Stimulated activated naive CD8-positive, alpha-beta T cell treated with anti-CD3 and anti-CD28 coated beads, Interleukin-15, Interleukin-2, amounts not matched to agents 100 ng/mL and 50 ng/mL, for 24 hours (primary cell): ENCODE measurements around the gene SHCBP1L.

Experiments used
- H3K27ac Mint-ChIP-seq: one replicate; pipeline ENCODE4 v1.8.0; 2021; ENCODE audit warnings: mild to moderate bottlenecking, mixed read lengths
- H3K27me3 Mint-ChIP-seq: one replicate; pipeline ENCODE4 v1.8.0; 2021; ENCODE audit warnings: mixed read lengths
- H3K36me3 Mint-ChIP-seq: one replicate; pipeline ENCODE4 v1.8.0; 2021; ENCODE audit warnings: low read depth, mixed read lengths
- H3K4me1 Mint-ChIP-seq: one replicate; pipeline ENCODE4 v1.8.0; 2021; ENCODE audit warnings: low read depth, mixed read lengths
- H3K4me3 Mint-ChIP-seq: one replicate; pipeline ENCODE4 v1.8.0; 2021; ENCODE audit warnings: mild to moderate bottlenecking, mixed read lengths
- H3K9me3 Mint-ChIP-seq: one replicate; pipeline ENCODE4 v1.8.0; 2021; ENCODE audit warnings: mixed read lengths

Gene SHCBP1L

DNA sequence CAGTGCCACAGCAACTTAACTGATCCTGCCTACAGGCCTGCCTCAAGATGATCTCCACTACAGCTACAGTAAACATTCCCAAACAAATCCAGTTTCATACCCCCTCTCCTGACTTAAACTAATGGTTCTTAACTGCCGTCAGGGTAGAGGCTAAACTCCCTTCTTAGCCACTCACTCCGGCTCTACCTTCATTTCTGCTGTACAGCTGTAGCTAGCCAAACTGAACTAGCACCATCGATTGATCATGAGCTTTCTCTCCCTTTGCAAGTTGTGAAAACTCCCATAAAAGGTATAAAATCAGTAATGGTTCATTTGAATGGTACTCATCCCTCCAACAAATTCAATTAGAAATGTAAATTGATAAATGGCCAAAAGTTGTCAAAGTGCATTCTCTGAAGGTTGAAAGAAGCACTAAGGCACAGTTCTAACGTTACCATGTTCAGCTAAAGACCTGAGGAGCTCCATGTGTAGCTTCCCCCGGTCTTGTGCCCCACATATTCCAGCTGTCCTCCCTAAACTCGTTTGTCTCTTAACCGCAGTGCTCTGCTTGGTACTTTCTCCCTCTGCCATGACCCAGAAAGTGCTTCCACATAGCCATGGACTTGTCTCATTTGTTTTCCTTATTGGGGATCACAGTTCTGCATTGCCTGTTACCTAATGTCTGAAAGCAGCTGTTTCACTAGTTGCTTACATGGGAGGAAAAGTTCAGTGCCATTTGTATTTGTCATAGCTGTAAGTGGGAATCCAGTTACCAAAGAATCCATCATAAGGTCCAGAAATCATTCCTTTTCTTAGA lies 64.0 kb downstream of the SHCBP1L start:
- H3K36me3 Mint-ChIP-seq, result peaks cover 68% of the 10 kb centered on the region
- H3K27me3 Mint-ChIP-seq, result no peaks in the 10 kb centered on the region
- H3K27ac Mint-ChIP-seq, result peak overlapping the region; percentile 5
- peaks cover 22% of the 10 kb centered on the region for H3K4me1 Mint-ChIP-seq
- no peaks in the 10 kb centered on the region for H3K9me3 Mint-ChIP-seq
- no peak overlapping the region for H3K4me3 Mint-ChIP-seq

DNA sequence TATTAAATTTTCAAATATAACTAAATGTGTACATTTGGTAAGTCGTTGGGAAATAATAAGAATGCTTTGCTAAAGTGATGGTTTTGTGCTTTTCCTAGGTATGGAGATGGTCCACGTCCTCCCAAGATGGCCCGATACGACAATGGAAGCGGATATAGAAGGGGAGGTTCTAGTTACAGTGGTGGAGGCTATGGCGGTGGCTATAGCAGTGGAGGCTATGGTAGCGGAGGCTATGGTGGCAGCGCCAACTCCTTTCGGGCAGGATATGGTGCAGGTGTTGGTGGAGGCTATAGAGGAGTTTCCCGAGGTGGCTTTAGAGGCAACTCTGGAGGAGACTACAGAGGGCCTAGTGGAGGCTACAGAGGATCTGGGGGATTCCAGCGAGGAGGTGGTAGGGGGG lies 66.0 kb downstream of the SHCBP1L start:
- Mint-ChIP-seq H3K27me3 (no peaks in the 10 kb centered on the region), H3K27ac (no peak overlapping the region), H3K4me3 (no peak overlapping the region), H3K36me3 (peaks cover 87% of the 10 kb centered on the region), H3K4me1 (peaks cover 17% of the 10 kb centered on the region), H3K9me3 (no peaks in the 10 kb centered on the region)

- peak overlapping the region; percentile 26 for H3K27ac Mint-ChIP-seq
Observed at GRCh38 chr1:182885591-182885990, 67.4 kb downstream of the SHCBP1L start.

GRCh38 chr1:182884872-182885271 lies 68.1 kb downstream of the SHCBP1L start:
- Mint-ChIP-seq H3K4me1 (peaks cover 12% of the 10 kb centered on the region), H3K9me3 (no peaks in the 10 kb centered on the region), H3K36me3 (peaks cover 98% of the 10 kb centered on the region), H3K4me3 (no peak overlapping the region), H3K27ac (no peak overlapping the region), H3K27me3 (no peaks in the 10 kb centered on the region)

More at GRCh38 chr1:182885591-182885990, 67.4 kb downstream of the SHCBP1L start:
- peaks cover 17% of the 10 kb centered on the region for H3K4me1 Mint-ChIP-seq
- H3K36me3 Mint-ChIP-seq, result peaks cover 98% of the 10 kb centered on the region
- H3K27me3 Mint-ChIP-seq, result no peaks in the 10 kb centered on the region
- H3K9me3 Mint-ChIP-seq, result no peaks in the 10 kb centered on the region
- H3K4me3 Mint-ChIP-seq, result no peak overlapping the region

- Mint-ChIP-seq H3K4me1 (peaks cover 36% of the 10 kb centered on the region), H3K4me3 (no peak overlapping the region), H3K27ac (peak overlapping the region; percentile 74), H3K9me3 (no peaks in the 10 kb centered on the region), H3K36me3 (peaks cover 99% of the 10 kb centered on the region), H3K27me3 (no peaks in the 10 kb centered on the region)
Observed at GRCh38 chr1:182877842-182878241, 75.1 kb downstream of the SHCBP1L start.

DNA sequence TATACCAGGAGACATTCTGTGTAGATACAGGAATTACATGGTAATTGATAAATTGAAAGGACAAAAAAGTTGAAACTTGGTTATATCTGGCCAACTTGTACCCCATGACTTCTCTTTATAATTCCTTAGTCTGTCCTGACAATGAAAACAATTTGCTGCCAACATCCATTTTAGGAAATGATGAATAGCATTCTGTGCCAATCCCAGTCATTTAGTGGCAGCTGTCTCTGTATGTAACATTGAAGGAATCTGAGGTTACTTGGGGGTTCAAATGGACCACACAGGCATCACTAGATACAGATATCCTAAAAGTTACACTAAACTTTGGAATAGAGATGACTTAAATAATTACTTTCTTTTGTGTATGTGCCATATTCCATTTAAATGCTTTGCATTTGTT lies 75.6 kb downstream of the SHCBP1L start:
- H3K27ac Mint-ChIP-seq, result peak overlapping the region; percentile 47
- peaks cover 36% of the 10 kb centered on the region for H3K4me1 Mint-ChIP-seq
- no peaks in the 10 kb centered on the region for H3K27me3 Mint-ChIP-seq
- H3K9me3 Mint-ChIP-seq, result no peaks in the 10 kb centered on the region
- H3K36me3 Mint-ChIP-seq, result peaks cover 99% of the 10 kb centered on the region
- H3K4me3 Mint-ChIP-seq, result no peak overlapping the region

GRCh38 chr1:182875889-182876288 lies 77.1 kb downstream of the SHCBP1L start:
- peaks cover 36% of the 10 kb centered on the region for H3K4me1 Mint-ChIP-seq
- no peak overlapping the region for H3K4me3 Mint-ChIP-seq
- peak overlapping the region; percentile 51 for H3K27ac Mint-ChIP-seq
- H3K9me3 Mint-ChIP-seq, result no peaks in the 10 kb centered on the region
- H3K27me3 Mint-ChIP-seq, result no peaks in the 10 kb centered on the region
- H3K36me3 Mint-ChIP-seq, result peaks cover 99% of the 10 kb centered on the region

- Mint-ChIP-seq H3K9me3 (no peaks in the 10 kb centered on the region), H3K4me1 (peaks cover 32% of the 10 kb centered on the region), H3K36me3 (peaks cover 94% of the 10 kb centered on the region), H3K27me3 (no peaks in the 10 kb centered on the region), H3K4me3 (no peak overlapping the region), H3K27ac (peak overlapping the region; percentile 20)
Observed at GRCh38 chr1:182872881-182873280, 80.1 kb downstream of the SHCBP1L start.

DNA sequence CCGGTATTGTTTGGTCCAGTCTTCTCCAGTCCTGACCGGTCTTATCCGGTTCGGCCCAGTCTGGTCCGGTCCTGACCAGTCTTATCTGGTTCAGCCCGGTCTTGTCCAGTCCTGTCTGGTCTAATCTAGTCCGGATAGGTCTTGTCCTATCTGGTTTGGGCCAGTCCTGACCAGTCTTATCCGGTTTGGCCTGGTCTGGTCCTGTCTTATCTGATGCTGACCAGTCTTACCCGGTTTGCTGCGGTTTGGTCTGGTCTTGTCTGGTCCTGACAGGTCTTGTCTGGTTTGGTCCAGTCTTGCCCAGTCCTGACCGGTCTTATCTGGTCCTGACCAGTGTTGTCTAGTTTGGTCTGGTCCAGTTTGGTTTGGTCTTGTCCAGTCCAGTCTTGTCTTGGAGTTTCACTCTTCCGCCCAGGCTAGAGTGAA lies 83.7 kb downstream of the SHCBP1L start:
- Mint-ChIP-seq H3K27me3 (no peaks in the 10 kb centered on the region), H3K9me3 (no peaks in the 10 kb centered on the region), H3K27ac (peak overlapping the region; percentile 21), H3K4me1 (peaks cover 26% of the 10 kb centered on the region), H3K36me3 (peaks cover 95% of the 10 kb centered on the region), H3K4me3 (no peak overlapping the region)

- peaks cover 93% of the 10 kb centered on the region for H3K36me3 Mint-ChIP-seq
- H3K4me3 Mint-ChIP-seq, result no peak overlapping the region
- peak overlapping the region; percentile 49 for H3K27ac Mint-ChIP-seq
- no peaks in the 10 kb centered on the region for H3K27me3 Mint-ChIP-seq
- H3K9me3 Mint-ChIP-seq, result no peaks in the 10 kb centered on the region
- peaks cover 30% of the 10 kb centered on the region for H3K4me1 Mint-ChIP-seq
Observed at GRCh38 chr1:182867861-182868260, 85.1 kb downstream of the SHCBP1L start.

DNA sequence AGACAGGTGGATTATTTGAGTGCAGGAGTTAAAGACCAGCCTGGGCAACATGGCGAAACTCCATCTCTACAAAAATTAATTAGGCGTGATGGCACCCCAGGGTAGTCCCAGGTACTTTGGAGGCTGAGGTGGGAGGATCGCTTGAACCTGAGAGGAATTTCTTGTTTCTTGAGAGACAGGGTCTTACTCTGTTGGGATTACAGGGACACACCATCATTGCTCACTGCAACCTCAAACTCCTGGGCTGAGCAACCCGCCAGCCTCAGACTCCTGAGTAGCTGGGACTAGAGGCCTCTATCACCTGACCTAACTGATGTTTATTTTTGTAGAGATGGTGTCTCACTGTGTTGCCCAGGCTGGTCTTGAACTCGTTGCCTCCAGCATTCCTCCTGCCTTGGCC lies 89.0 kb downstream of the SHCBP1L start:
- Mint-ChIP-seq H3K36me3 (peaks cover 96% of the 10 kb centered on the region), H3K4me1 (peaks cover 64% of the 10 kb centered on the region), H3K27me3 (no peaks in the 10 kb centered on the region), H3K27ac (peak overlapping the region; percentile 59), H3K9me3 (no peaks in the 10 kb centered on the region), H3K4me3 (no peak overlapping the region)

GRCh38 chr1:182862827-182863226 lies 90.1 kb downstream of the SHCBP1L start:
- Mint-ChIP-seq H3K4me3 (no peak overlapping the region), H3K9me3 (no peaks in the 10 kb centered on the region), H3K36me3 (peaks cover 98% of the 10 kb centered on the region), H3K27ac (peak overlapping the region; percentile 76), H3K27me3 (no peaks in the 10 kb centered on the region), H3K4me1 (peaks cover 66% of the 10 kb centered on the region)

DNA sequence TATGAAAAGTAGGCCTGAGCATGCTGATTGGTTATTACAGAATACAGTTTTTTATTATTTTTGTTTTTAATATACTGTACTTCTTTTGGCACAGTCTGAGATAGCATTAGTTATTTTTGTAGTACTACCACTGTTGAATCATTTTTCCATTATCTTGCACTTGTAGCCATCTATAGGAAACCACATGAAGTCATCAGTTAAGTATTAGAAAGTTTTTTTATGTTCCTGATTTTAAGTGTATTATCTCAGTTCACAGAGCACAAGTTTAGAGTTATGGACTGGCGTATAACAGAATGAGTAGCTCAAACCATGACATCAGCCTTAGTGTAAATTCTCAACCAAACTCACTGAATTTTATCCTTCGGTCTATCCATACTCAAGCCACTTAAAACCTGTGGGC lies 91.0 kb downstream of the SHCBP1L start:
- Mint-ChIP-seq H3K36me3 (peaks cover 98% of the 10 kb centered on the region), H3K27ac (peak overlapping the region; percentile 76)

GRCh38 chr1:182860658-182861057 lies 92.3 kb downstream of the SHCBP1L start:
- H3K36me3 Mint-ChIP-seq, result peaks cover 98% of the 10 kb centered on the region

More for the DNA sequence above, 91.0 kb downstream of the SHCBP1L start:
- Mint-ChIP-seq H3K9me3 (no peaks in the 10 kb centered on the region), H3K27me3 (no peaks in the 10 kb centered on the region), H3K4me3 (no peak overlapping the region), H3K4me1 (peaks cover 66% of the 10 kb centered on the region)

GRCh38 chr1:182857212-182857611 lies 95.8 kb downstream of the SHCBP1L start:
- H3K4me1 Mint-ChIP-seq, result peaks cover 30% of the 10 kb centered on the region
- no peaks in the 10 kb centered on the region for H3K9me3 Mint-ChIP-seq
- no peak overlapping the region for H3K4me3 Mint-ChIP-seq
- H3K27ac Mint-ChIP-seq, result no peak overlapping the region
- no peaks in the 10 kb centered on the region for H3K27me3 Mint-ChIP-seq
- peaks cover 96% of the 10 kb centered on the region for H3K36me3 Mint-ChIP-seq

More at GRCh38 chr1:182860658-182861057, 92.3 kb downstream of the SHCBP1L start:
- Mint-ChIP-seq H3K27ac (peak overlapping the region; percentile 16), H3K9me3 (no peaks in the 10 kb centered on the region), H3K4me1 (peaks cover 54% of the 10 kb centered on the region), H3K27me3 (no peaks in the 10 kb centered on the region), H3K4me3 (no peak overlapping the region)

DNA sequence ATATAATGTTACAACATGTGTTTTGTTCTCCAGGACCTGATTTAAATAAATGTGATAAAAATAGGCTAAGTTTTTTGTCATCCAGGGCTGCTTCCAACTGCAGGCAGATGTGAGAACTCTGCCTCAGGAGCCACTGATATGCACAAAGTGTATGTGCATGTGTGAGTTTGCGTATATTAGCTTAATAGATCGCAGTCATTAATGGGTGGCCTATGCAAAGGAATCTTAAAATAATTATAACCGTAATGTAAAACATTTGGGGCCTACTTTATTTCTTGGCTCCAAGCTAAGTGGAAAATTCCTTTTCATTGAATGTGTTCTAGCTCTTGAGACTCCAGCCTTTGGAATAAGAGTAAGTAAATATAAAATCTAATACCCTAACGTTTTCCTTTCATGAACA lies 97.1 kb downstream of the SHCBP1L start:
- H3K36me3 Mint-ChIP-seq, result peaks cover 95% of the 10 kb centered on the region
- H3K4me3 Mint-ChIP-seq, result no peak overlapping the region
- no peaks in the 10 kb centered on the region for H3K9me3 Mint-ChIP-seq
- no peaks in the 10 kb centered on the region for H3K27me3 Mint-ChIP-seq
- peaks cover 18% of the 10 kb centered on the region for H3K4me1 Mint-ChIP-seq
- no peak overlapping the region for H3K27ac Mint-ChIP-seq
